IMR-90 (cell line): ENCODE measurements around the gene PPAT. TPM values are rescaled to one million over a fixed set of nuclear protein-coding genes. Genes with fewer than 3 reads are reported as not detected.

Experiments
- ATAC-seq: fragments of 200-7000 bp; cut with Tn5 transposase; 2 replicates; pipeline ENCODE4 v1.9.1; 2020; ENCODE audit warnings: low read depth, mild to moderate bottlenecking, moderate library complexity
- BruUV-seq: library from RNA; stranded (reverse); fragments of 400-500 nt; replicated peaks from 2 replicates; lab custom pipeline; 2021; lab: Mats Ljungman, UMichigan
- CTCF ChIA-PET: fragments of 300-600 bp; formaldehyde crosslinking; extraction: SDS; loops from one replicate; lab custom pipeline; 2021; ENCODE audit warnings: antibody characterized with exemption; lab: Yijun Ruan, JAX
- POLR2A ChIA-PET: fragments of 300-600 bp; sonication (Branson Sonifier 250); formaldehyde crosslinking; loops from one replicate; lab custom pipeline; 2022; ENCODE audit warnings: antibody characterized with exemption; ENCODE audit not compliant: unreplicated experiment; lab: Charles Lee
- DNase-seq: peaks from one replicate; pipeline ENCODE4 v3.0.0; 2013
- H2AFZ ChIP-seq: replicated peaks from 2 replicates; pipeline ENCODE3; 2013; ENCODE audit warnings: low read length, mild to moderate bottlenecking; ENCODE audit not compliant: poor library complexity
- H2AK5ac ChIP-seq: 2 replicates; pipeline ENCODE4 v1.6.1; 2013; ENCODE audit warnings: low read depth, low read length, inconsistent platforms
- H2AK9ac ChIP-seq: replicated peaks from 2 replicates; pipeline ENCODE3; 2013; ENCODE audit warnings: mild to moderate bottlenecking, low read depth, low read length, moderate library complexity; ENCODE audit not compliant: poor library complexity
- H2BK120ac ChIP-seq: 2 replicates; pipeline ENCODE4 v1.6.1; 2013; ENCODE audit warnings: low read depth, low read length, inconsistent platforms
- H2BK15ac ChIP-seq: 3 replicates; pipeline ENCODE4 v1.6.1; 2013; ENCODE audit warnings: low read depth, low read length, inconsistent platforms
- H2BK20ac ChIP-seq: 2 replicates; pipeline ENCODE4 v1.6.1; 2013; ENCODE audit warnings: low read depth, mild to moderate bottlenecking, inconsistent platforms, low read length, moderate library complexity
- H2BK5ac ChIP-seq: 2 replicates; pipeline ENCODE4 v1.6.1; 2013; ENCODE audit warnings: mild to moderate bottlenecking, low read depth, low read length, inconsistent platforms; ENCODE audit not compliant: poor library complexity, severe bottlenecking
- H3K14ac ChIP-seq: replicated peaks from 2 replicates; pipeline ENCODE4 v1.6.1; 2013; ENCODE audit warnings: low read depth, low read length, inconsistent platforms
- H3K18ac ChIP-seq: 2 replicates; pipeline ENCODE4 v1.6.1; 2013; ENCODE audit warnings: low read depth, low read length, control low read depth
- H3K23ac ChIP-seq: 2 replicates; pipeline ENCODE4 v1.6.1; 2013; ENCODE audit warnings: low read depth, low read length, inconsistent platforms
- H3K27ac ChIP-seq: 2 replicates; pipeline ENCODE4 v1.5.1; 2013; ENCODE audit warnings: mild to moderate bottlenecking, control low read depth, low read length; ENCODE audit not compliant: insufficient read depth
- H3K27me3 ChIP-seq: 2 replicates; pipeline ENCODE4 v1.6.1; 2013; ENCODE audit warnings: low read length; ENCODE audit not compliant: control insufficient read depth, insufficient read depth
- H3K36me3 ChIP-seq: 2 replicates; pipeline ENCODE4 v1.6.1; 2013; ENCODE audit warnings: low read length, mixed read lengths; ENCODE audit not compliant: control insufficient read depth, insufficient read depth
- H3K4ac ChIP-seq: 2 replicates; pipeline ENCODE4 v1.6.1; 2013; ENCODE audit warnings: low read depth, low read length, inconsistent platforms
- H3K4me1 ChIP-seq: 2 replicates; pipeline ENCODE4 v1.6.1; 2013; ENCODE audit warnings: low read length, mixed read lengths; ENCODE audit not compliant: control insufficient read depth, insufficient read depth
- H3K4me2 ChIP-seq: 2 replicates; pipeline ENCODE4 v1.6.1; 2013; ENCODE audit warnings: low read depth, mild to moderate bottlenecking, control low read depth, low read length, moderate library complexity
- H3K4me3 ChIP-seq: 2 replicates; pipeline ENCODE4 v1.5.1; 2013; ENCODE audit warnings: low read depth, mild to moderate bottlenecking, control low read depth, low read length, moderate library complexity; ENCODE audit not compliant: insufficient read depth
- H3K56ac ChIP-seq: 2 replicates; pipeline ENCODE4 v1.6.1; 2013; ENCODE audit warnings: low read length, inconsistent platforms; ENCODE audit not compliant: insufficient read depth; ENCODE audit errors: extremely low read depth
- H3K79me1 ChIP-seq, 2 experiments: 2 replicates each; pipeline ENCODE4 v1.6.1; 2013; ENCODE audit warnings: low read length in 2 of 2, inconsistent platforms in 1 of 2, low read depth in 1 of 2
- H3K9ac ChIP-seq: 2 replicates; pipeline ENCODE4 v1.6.1; 2013; ENCODE audit warnings: low read depth, low read length, control low read depth
- H3K9me1 ChIP-seq: 2 replicates; pipeline ENCODE4 v1.6.1; 2013; ENCODE audit warnings: low read length, inconsistent platforms; ENCODE audit not compliant: insufficient read depth
- H3K9me3 ChIP-seq: 2 replicates; pipeline ENCODE4 v1.6.1; 2013; ENCODE audit warnings: low read length; ENCODE audit not compliant: control insufficient read depth, insufficient read depth
- H4K20me1 ChIP-seq: 2 replicates; pipeline ENCODE4 v1.6.1; 2013; ENCODE audit warnings: low read length, inconsistent platforms; ENCODE audit not compliant: insufficient read depth
- H4K5ac ChIP-seq: 2 replicates; pipeline ENCODE4 v1.6.1; 2013; ENCODE audit warnings: mild to moderate bottlenecking, low read depth, low read length, control low read depth
- H4K8ac ChIP-seq, 2 experiments: 2 replicates each; pipeline ENCODE4 v1.6.1; 2013; ENCODE audit warnings: low read depth in 2 of 2, low read length in 2 of 2, control low read depth in 1 of 2, inconsistent platforms in 1 of 2
- H4K91ac ChIP-seq: 2 replicates; pipeline ENCODE4 v1.6.1; 2013; ENCODE audit warnings: low read depth, low read length, inconsistent platforms; ENCODE audit not compliant: insufficient read depth
- BHLHE40 ChIP-seq: fragments of 150-350 bp; IDR thresholded peaks from 2 replicates; pipeline ENCODE4 v1.6.1; 2016; ENCODE audit warnings: mild to moderate bottlenecking, low read depth, low read length
- CEBPB ChIP-seq: IDR thresholded peaks from 2 replicates; pipeline ENCODE4 v1.6.1; 2012; ENCODE audit warnings: low read depth, low read length, improper control_type of control experiment
- CHD1 ChIP-seq: IDR thresholded peaks from 2 replicates; pipeline ENCODE4 v1.6.1; 2012; ENCODE audit warnings: low read depth, low read length, improper control_type of control experiment
- FOS ChIP-seq: fragments of 150-350 bp; IDR thresholded peaks from 2 replicates; pipeline ENCODE4 v1.6.1; 2016; ENCODE audit warnings: low read depth, low read length
- MAFK ChIP-seq: IDR thresholded peaks from 2 replicates; pipeline ENCODE4 v1.6.1; 2012; ENCODE audit warnings: low read depth, low read length, improper control_type of control experiment
- MXI1 ChIP-seq: IDR thresholded peaks from 2 replicates; pipeline ENCODE4 v1.6.1; 2012; ENCODE audit warnings: low read depth, mild to moderate bottlenecking, low read length, moderate library complexity, borderline replicate concordance
- NFE2L2 ChIP-seq: fragments of 150-350 bp; IDR thresholded peaks from 2 replicates; pipeline ENCODE4 v1.6.1; 2016; ENCODE audit warnings: low read depth, mild to moderate bottlenecking, low read length
- POLR2A ChIP-seq: IDR thresholded peaks from 2 replicates; pipeline ENCODE4 v1.6.1; 2012; ENCODE audit warnings: mild to moderate bottlenecking, low read depth, low read length
- RAD21 ChIP-seq: IDR thresholded peaks from 2 replicates; pipeline ENCODE4 v1.6.1; 2012; ENCODE audit warnings: low read length, improper control_type of control experiment
- RCOR1 ChIP-seq: IDR thresholded peaks from 2 replicates; pipeline ENCODE4 v1.6.1; 2012; ENCODE audit warnings: mild to moderate bottlenecking, low read length, improper control_type of control experiment; ENCODE audit not compliant: insufficient replicate concordance
- RFX5 ChIP-seq: IDR thresholded peaks from 2 replicates; pipeline ENCODE4 v1.8.0; 2012; ENCODE audit warnings: low read depth, mild to moderate bottlenecking, low read length, moderate library complexity
- WGBS, 2 experiments: methylation state at CpG; one replicate each; pipeline versions ENCODE4 v1.1.5 to v1.1.7; 2013; ENCODE audit warnings: missing lambda C conversion rate in 2 of 2; ENCODE audit not compliant: insufficient read length in 1 of 2; ENCODE audit errors: extremely low coverage in 2 of 2; 5-methylcytosine and 5-hydroxymethylcytosine counted together
- dilution Hi-C: fragments of 300-500 bp; cut with HindIII; formaldehyde crosslinking; loops from one replicate; pipeline ENCODE4 v1.14.3; 2018; ENCODE audit warnings: low sequenced_read_pairs; ENCODE audit not compliant: unreplicated experiment
- in situ Hi-C: fragments of 300-500 bp; cut with MboI; formaldehyde crosslinking; loops from 3 replicates; pipeline ENCODE4 v1.14.3; 2019; ENCODE audit warnings: low sequenced_read_pairs, inconsistent platforms, mixed read lengths
- intact Hi-C: fragments of 100-400 bp; cut with micrococcal nuclease; formaldehyde crosslinking; loops from 2 replicates; pipeline ENCODE4 v1.10.0; 2022
- polyA plus RNA-seq, 3 experiments: library from polyadenylated mRNA; depleted of rRNA; stranded (reverse); fragments of >200 nt; gene quantifications; 2 replicates each; pipeline ENCODE4 v1.2.3, GENCODE V29; 2012; ENCODE audit warnings: low replicate concordance in 1 of 3
- total RNA-seq: library from RNA; depleted of rRNA; stranded (reverse); fragments of >200 nt; gene quantifications from 2 replicates; pipeline ENCODE4 v1.2.3, GENCODE V29; 2012
- TF ChIP-seq, protein P1 (sequence below): fragments of 150-350 bp; IDR thresholded peaks from 2 replicates; pipeline ENCODE4 v1.6.1; 2016; ENCODE audit warnings: low read depth, mild to moderate bottlenecking, low read length, moderate library complexity, borderline replicate concordance
- TF ChIP-seq, protein P2 (sequence below): conservative IDR thresholded peaks from 2 replicates; pipeline ENCODE4 v1.5.1; 2012; ENCODE audit warnings: mild to moderate bottlenecking, low read depth, low read length, improper control_type of control experiment
- TF ChIP-seq, protein P3 (sequence below): fragments of 150-350 bp; IDR thresholded peaks from 2 replicates; pipeline ENCODE4 v1.6.1; 2017; ENCODE audit warnings: mild to moderate bottlenecking, antibody characterized with exemption, low read length, low read depth

Gene PPAT
- total and polyA plus RNA-seq, 2 of the 4 experiments (the other 2 are of a cell fraction) = 7.0 to 21.1 TPM

DNA sequence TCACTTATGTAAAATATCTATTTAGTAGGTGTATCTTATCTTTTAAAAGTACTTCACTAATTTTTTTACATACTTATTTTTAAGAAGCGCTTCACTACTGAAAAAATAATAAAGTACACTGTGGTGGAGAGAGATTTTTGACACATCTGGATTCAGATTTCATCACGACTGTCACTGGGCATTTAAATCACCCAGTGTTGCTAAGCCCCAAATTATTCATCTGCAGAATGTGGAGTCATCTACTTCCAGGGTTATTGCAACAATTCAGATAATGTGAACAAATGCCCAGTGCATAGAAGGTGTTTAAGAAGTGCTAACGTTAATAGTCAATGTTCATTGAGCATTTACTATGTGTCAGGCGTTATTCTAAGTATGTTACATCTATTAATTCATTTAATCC, 90.0 kb downstream of the PPAT start:
- Histone ChIP-seq H3K27me3 (no peaks in the 10 kb centered on the region), H3K14ac (no peak overlapping the region), H2BK15ac (no peak overlapping the region), H3K79me1 (no peaks in the 10 kb centered on the region), H3K36me3 (peaks cover 10% of the 10 kb centered on the region), H3K27ac (no peak overlapping the region), H2BK20ac (no peak overlapping the region), H4K91ac (no peak overlapping the region), H3K4ac (no peak overlapping the region), H2BK5ac (no peak overlapping the region), H3K18ac (no peak overlapping the region), H2AFZ (no peak overlapping the region), H2AK5ac (no peak overlapping the region), H3K9ac (no peak overlapping the region), H3K4me1 (no peaks in the 10 kb centered on the region), H4K8ac (no peak overlapping the region), H2BK120ac (no peak overlapping the region), H3K9me1 (no peaks in the 10 kb centered on the region), H4K20me1 (no peaks in the 10 kb centered on the region), H2AK9ac (no peak overlapping the region), H3K9me3 (no peaks in the 10 kb centered on the region), H3K56ac (no peak overlapping the region), H3K4me3 (no peak overlapping the region), H4K5ac (no peak overlapping the region), H3K4me2 (no peak overlapping the region), H3K23ac (no peak overlapping the region)
- in situ Hi-C loops (no loop called here), intact Hi-C loops (no loop called here), dilution Hi-C loops (no loop called here)
- BruUV-seq = no TSS peak
- no peak for ATAC-seq
- CTCF ChIA-PET = no interaction called here
- DNase-seq = no peak
- WGBS, 2 experiments = no CpG with 5 or more reads among the region's 4 CpGs
- POLR2A ChIA-PET = no interaction called here
- TF ChIP-seq CEBPB = no peak
- TF ChIP-seq, protein P1, sequence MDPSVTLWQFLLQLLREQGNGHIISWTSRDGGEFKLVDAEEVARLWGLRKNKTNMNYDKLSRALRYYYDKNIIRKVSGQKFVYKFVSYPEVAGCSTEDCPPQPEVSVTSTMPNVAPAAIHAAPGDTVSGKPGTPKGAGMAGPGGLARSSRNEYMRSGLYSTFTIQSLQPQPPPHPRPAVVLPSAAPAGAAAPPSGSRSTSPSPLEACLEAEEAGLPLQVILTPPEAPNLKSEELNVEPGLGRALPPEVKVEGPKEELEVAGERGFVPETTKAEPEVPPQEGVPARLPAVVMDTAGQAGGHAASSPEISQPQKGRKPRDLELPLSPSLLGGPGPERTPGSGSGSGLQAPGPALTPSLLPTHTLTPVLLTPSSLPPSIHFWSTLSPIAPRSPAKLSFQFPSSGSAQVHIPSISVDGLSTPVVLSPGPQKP = no peak
- TF ChIP-seq, protein P2, sequence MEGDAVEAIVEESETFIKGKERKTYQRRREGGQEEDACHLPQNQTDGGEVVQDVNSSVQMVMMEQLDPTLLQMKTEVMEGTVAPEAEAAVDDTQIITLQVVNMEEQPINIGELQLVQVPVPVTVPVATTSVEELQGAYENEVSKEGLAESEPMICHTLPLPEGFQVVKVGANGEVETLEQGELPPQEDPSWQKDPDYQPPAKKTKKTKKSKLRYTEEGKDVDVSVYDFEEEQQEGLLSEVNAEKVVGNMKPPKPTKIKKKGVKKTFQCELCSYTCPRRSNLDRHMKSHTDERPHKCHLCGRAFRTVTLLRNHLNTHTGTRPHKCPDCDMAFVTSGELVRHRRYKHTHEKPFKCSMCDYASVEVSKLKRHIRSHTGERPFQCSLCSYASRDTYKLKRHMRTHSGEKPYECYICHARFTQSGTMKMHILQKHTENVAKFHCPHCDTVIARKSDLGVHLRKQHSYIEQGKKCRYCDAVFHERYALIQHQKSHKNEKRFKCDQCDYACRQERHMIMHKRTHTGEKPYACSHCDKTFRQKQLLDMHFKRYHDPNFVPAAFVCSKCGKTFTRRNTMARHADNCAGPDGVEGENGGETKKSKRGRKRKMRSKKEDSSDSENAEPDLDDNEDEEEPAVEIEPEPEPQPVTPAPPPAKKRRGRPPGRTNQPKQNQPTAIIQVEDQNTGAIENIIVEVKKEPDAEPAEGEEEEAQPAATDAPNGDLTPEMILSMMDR = no peak
- TF ChIP-seq BHLHE40 = no peak
- no peak for TF ChIP-seq CHD1
- TF ChIP-seq FOS = no peak
- no peak for TF ChIP-seq MAFK
- TF ChIP-seq RAD21 = no peak
- TF ChIP-seq MXI1 = no peak
- TF ChIP-seq RCOR1 = no peak
- no peak for TF ChIP-seq RFX5
- TF ChIP-seq POLR2A = no peak
- no peak for TF ChIP-seq NFE2L2
- TF ChIP-seq, protein P3, sequence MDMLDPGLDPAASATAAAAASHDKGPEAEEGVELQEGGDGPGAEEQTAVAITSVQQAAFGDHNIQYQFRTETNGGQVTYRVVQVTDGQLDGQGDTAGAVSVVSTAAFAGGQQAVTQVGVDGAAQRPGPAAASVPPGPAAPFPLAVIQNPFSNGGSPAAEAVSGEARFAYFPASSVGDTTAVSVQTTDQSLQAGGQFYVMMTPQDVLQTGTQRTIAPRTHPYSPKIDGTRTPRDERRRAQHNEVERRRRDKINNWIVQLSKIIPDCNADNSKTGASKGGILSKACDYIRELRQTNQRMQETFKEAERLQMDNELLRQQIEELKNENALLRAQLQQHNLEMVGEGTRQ = no peak
